GM23338 (cell line): ENCODE measurements around the gene TRH. TPM values are rescaled to one million over a fixed set of nuclear protein-coding genes. Genes with fewer than 3 reads are reported as not detected.

Experiments used
- ATAC-seq: fragments of 200-7000 bp; cut with Tn5 transposase; 3 replicates; pipeline ENCODE4 v1.9.1; 2020
- DNase-seq: peaks from one replicate; pipeline ENCODE4 v3.0.0-alpha.2; 2015; ENCODE audit warnings: low spot score
- H2AFZ ChIP-seq: fragments of 200-600 bp; sonication (generic); 2 replicates; pipeline ENCODE4 v1.8.0; 2016; ENCODE audit warnings: antibody characterized with exemption, mild to moderate bottlenecking, moderate library complexity
- H3F3A ChIP-seq: fragments of 200-600 bp; sonication (generic); replicated peaks from 2 replicates; pipeline ENCODE4 v1.8.0; 2017; ENCODE audit warnings: antibody characterized with exemption, mixed run types, low read depth
- H3K27ac ChIP-seq: fragments of 200-600 bp; sonication (generic); 2 replicates; pipeline ENCODE4 v1.6.1; 2016; ENCODE audit warnings: low read depth
- H3K27me3 ChIP-seq: fragments of 200-600 bp; sonication (generic); 2 replicates; pipeline ENCODE4 v1.8.0; 2016; ENCODE audit warnings: mild to moderate bottlenecking, mixed run types, moderate library complexity; ENCODE audit not compliant: insufficient read depth
- H3K36me3 ChIP-seq: fragments of 200-600 bp; sonication (generic); 2 replicates; pipeline ENCODE4 v1.8.0; 2016; ENCODE audit warnings: mild to moderate bottlenecking; ENCODE audit not compliant: insufficient read depth
- H3K4me1 ChIP-seq: fragments of 200-600 bp; sonication (generic); 2 replicates; pipeline ENCODE4 v1.8.0; 2016; ENCODE audit warnings: mild to moderate bottlenecking, moderate library complexity; ENCODE audit not compliant: insufficient read depth
- H3K4me2 ChIP-seq: fragments of 200-600 bp; sonication (generic); 2 replicates; pipeline ENCODE4 v1.7.1; 2017; ENCODE audit warnings: mixed run types
- H3K4me3 ChIP-seq: fragments of 200-600 bp; sonication (generic); 2 replicates; pipeline ENCODE4 v1.6.1; 2016; ENCODE audit warnings: mixed run types
- H3K79me2 ChIP-seq: fragments of 200-600 bp; sonication (generic); replicated peaks from 2 replicates; pipeline ENCODE4 v1.8.0; 2017; ENCODE audit warnings: mild to moderate bottlenecking; ENCODE audit not compliant: insufficient read depth
- H3K9me2 ChIP-seq: fragments of 200-600 bp; sonication (generic); 2 replicates; pipeline ENCODE4 v1.8.0; 2017; ENCODE audit not compliant: insufficient read depth
- H4K20me1 ChIP-seq: fragments of 200-600 bp; sonication (generic); replicated peaks from 2 replicates; pipeline ENCODE4 v1.8.0; 2017; ENCODE audit warnings: mild to moderate bottlenecking; ENCODE audit not compliant: insufficient read depth
- H3K27ac Mint-ChIP-seq: 2 replicates; pipeline ENCODE4 v1.8.0; 2020; ENCODE audit warnings: inconsistent platforms, mild to moderate bottlenecking, moderate library complexity, mixed read lengths
- H3K27me3 Mint-ChIP-seq: 3 replicates; pipeline ENCODE4 v1.8.0; 2022; ENCODE audit warnings: low read depth, mild to moderate bottlenecking, moderate library complexity, mixed read lengths, inconsistent platforms; ENCODE audit not compliant: insufficient read depth, poor library complexity
- H3K36me3 Mint-ChIP-seq: 3 replicates; pipeline ENCODE4 v1.8.0; 2021; ENCODE audit warnings: low read depth, mild to moderate bottlenecking, inconsistent platforms, moderate library complexity, mixed read lengths
- H3K4me1 Mint-ChIP-seq: 3 replicates; pipeline ENCODE4 v1.8.0; 2020; ENCODE audit warnings: mild to moderate bottlenecking, inconsistent platforms, mixed read lengths
- H3K4me3 Mint-ChIP-seq: 3 replicates; pipeline ENCODE4 v1.8.0; 2021; ENCODE audit warnings: moderate library complexity, mild to moderate bottlenecking, inconsistent platforms, mixed read lengths
- H3K9me3 Mint-ChIP-seq: 3 replicates; pipeline ENCODE4 v1.8.0; 2020; ENCODE audit warnings: moderate library complexity, mild to moderate bottlenecking, inconsistent platforms, mixed read lengths
- CREB1 ChIP-seq: fragments of 250-450 bp; sonication (Bioruptor Pico); IDR thresholded peaks from 2 replicates; pipeline ENCODE4 v1.5.0; 2020; ENCODE audit warnings: low read depth, mild to moderate bottlenecking, moderate library complexity
- EZH2phosphoT487 ChIP-seq: fragments of 200-600 bp; sonication (generic); IDR thresholded peaks from one replicate; pipeline ENCODE4 v1.8.1; 2018; ENCODE audit warnings: antibody characterized with exemption; ENCODE audit not compliant: unreplicated experiment
- JUNB ChIP-seq: IDR thresholded peaks from one replicate; pipeline ENCODE4 v1.6.1; 2016; ENCODE audit warnings: antibody characterized with exemption; ENCODE audit not compliant: unreplicated experiment
- NANOG ChIP-seq: IDR thresholded peaks from 2 replicates; pipeline ENCODE4 v1.6.1; 2016; ENCODE audit warnings: antibody characterized with exemption, borderline replicate concordance
- POLR2AphosphoS5 ChIP-seq: IDR thresholded peaks from 2 replicates; pipeline ENCODE4 v1.6.1; 2016; ENCODE audit warnings: antibody characterized with exemption, low read depth
- STAT1 ChIP-seq: IDR thresholded peaks from one replicate; pipeline ENCODE4 v1.6.1; 2016; ENCODE audit warnings: antibody characterized with exemption; ENCODE audit not compliant: unreplicated experiment
- ZNF114 ChIP-seq: fragments of 250-450 bp; sonication (Bioruptor Pico); IDR thresholded peaks from 2 replicates; pipeline ENCODE4 v1.5.0; 2020; ENCODE audit warnings: mild to moderate bottlenecking, moderate library complexity
- polyA plus RNA-seq: library from polyadenylated mRNA; unstranded; fragments of >200 nt; fragmentation: Nextera tagmentation; extraction: Ambion mirVana; gene quantifications from 2 replicates; pipeline ENCODE4 v1.2.1, GENCODE V29; 2016
- total RNA-seq: library from RNA; depleted of rRNA; stranded (reverse); fragments of >200 nt; shearing (Covaris generic); gene quantifications from 2 replicates; pipeline ENCODE4 v1.2.3, GENCODE V29; 2014
- TF ChIP-seq, protein P1 (sequence below), 2 experiments: fragments of 200-600 bp in 1 of 2; sonication (generic) in 1 of 2; conservative IDR thresholded peaks; 2 replicates each; pipeline versions ENCODE4 v1.5.1 to v1.6.1; 2016 to 2017; ENCODE audit warnings: antibody characterized with exemption in 2 of 2, low read depth in 2 of 2, mild to moderate bottlenecking in 2 of 2, moderate library complexity in 1 of 2
- TF ChIP-seq, protein P2 (sequence below): fragments of 250-450 bp; sonication (Bioruptor Pico); IDR thresholded peaks from 2 replicates; pipeline ENCODE4 v1.5.0; 2020; ENCODE audit warnings: mild to moderate bottlenecking, moderate library complexity

The TRH gene
- total and polyA plus RNA-seq, 2 experiments from 2014 or later = 0.28 TPM; not detected in 1

DNA sequence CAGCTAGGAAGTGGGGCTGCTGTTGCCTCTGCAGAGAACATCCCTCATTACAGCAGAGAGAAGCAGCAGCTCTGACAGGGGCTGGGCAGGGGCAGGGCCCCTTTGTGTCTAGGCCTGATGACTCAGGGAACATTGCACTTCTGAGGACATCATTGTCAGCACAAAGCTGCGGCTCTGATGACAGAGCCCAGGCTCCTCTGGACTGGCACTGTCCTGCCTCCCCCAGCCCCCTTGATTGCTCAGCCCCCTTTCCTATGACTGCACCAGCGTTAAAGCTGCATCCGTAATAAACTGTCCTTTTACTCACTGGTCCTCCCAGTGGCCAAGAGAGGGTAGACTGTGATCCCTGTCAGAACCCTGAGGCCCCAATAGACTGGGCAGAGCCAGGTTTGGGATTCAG, 18.3 kb downstream of the TRH start:
- DNase-seq = peak; percentile 64
- peak; percentile 97 for ATAC-seq

DNA sequence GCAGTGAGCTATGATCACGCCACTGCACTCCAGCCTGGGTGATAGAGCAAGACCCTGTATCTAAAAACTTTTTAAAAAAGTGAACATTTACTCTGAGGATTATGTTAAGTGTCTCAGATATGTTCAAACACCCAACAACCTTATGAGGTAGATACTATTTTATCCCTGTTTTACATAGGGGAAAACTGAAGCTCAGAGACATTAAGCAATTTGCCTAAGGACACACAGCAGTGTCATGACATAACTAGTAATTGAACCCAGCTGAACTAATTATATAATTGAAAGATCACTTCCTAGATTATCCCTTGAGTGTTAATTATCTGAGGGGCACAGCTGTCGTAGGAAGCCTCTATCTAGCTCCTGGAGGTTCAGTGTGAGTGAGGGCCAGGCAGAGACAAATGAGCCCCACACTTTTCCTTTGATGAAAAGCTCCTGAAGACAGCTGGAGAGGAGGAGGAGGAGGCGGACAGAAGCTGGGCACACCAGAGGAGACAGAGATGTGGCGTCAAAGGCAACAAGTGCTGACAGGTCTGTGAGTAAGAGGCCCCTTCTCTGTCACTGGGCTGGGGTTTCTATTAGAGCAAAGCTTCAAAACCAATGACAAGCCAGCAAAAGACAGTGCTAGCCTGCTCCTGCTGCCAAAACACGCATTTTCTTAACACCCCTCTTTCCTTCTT, 20.5 kb downstream of the TRH start:
- Histone ChIP-seq H2AFZ (no peak overlapping the region), H3K36me3 (no peaks in the 10 kb centered on the region), H3K4me1 (no peaks in the 10 kb centered on the region; the same call in 1 of the 2 replicates), H4K20me1 (no peaks in the 10 kb centered on the region), H3K27ac (no peak overlapping the region), H3K4me3 (no peak overlapping the region), H3K79me2 (no peaks in the 10 kb centered on the region), H3K27me3 (peaks cover 3% of the 10 kb centered on the region; the same call in 1 of the 2 replicates), H3K4me2 (no peak overlapping the region), H3K9me2 (no peaks in the 10 kb centered on the region), H3F3A (no peaks in the 10 kb centered on the region)
- ATAC-seq = no peak
- Mint-ChIP-seq H3K4me1 (peaks cover 5% of the 10 kb centered on the region; the same call in 1 of the 3 replicates), H3K27ac (no peak overlapping the region), H3K9me3 (no peaks in the 10 kb centered on the region), H3K36me3 (no peaks in the 10 kb centered on the region), H3K4me3 (no peak overlapping the region), H3K27me3 (peaks cover 13% of the 10 kb centered on the region)
- DNase-seq = no peak
- TF ChIP-seq, protein P1, sequence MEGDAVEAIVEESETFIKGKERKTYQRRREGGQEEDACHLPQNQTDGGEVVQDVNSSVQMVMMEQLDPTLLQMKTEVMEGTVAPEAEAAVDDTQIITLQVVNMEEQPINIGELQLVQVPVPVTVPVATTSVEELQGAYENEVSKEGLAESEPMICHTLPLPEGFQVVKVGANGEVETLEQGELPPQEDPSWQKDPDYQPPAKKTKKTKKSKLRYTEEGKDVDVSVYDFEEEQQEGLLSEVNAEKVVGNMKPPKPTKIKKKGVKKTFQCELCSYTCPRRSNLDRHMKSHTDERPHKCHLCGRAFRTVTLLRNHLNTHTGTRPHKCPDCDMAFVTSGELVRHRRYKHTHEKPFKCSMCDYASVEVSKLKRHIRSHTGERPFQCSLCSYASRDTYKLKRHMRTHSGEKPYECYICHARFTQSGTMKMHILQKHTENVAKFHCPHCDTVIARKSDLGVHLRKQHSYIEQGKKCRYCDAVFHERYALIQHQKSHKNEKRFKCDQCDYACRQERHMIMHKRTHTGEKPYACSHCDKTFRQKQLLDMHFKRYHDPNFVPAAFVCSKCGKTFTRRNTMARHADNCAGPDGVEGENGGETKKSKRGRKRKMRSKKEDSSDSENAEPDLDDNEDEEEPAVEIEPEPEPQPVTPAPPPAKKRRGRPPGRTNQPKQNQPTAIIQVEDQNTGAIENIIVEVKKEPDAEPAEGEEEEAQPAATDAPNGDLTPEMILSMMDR (conservative IDR thresholded peaks at IDR 0.05; ENCODE audit: low read depth in 2 of 2) = no peak
- no peak for TF ChIP-seq POLR2AphosphoS5
- TF ChIP-seq, protein P2, sequence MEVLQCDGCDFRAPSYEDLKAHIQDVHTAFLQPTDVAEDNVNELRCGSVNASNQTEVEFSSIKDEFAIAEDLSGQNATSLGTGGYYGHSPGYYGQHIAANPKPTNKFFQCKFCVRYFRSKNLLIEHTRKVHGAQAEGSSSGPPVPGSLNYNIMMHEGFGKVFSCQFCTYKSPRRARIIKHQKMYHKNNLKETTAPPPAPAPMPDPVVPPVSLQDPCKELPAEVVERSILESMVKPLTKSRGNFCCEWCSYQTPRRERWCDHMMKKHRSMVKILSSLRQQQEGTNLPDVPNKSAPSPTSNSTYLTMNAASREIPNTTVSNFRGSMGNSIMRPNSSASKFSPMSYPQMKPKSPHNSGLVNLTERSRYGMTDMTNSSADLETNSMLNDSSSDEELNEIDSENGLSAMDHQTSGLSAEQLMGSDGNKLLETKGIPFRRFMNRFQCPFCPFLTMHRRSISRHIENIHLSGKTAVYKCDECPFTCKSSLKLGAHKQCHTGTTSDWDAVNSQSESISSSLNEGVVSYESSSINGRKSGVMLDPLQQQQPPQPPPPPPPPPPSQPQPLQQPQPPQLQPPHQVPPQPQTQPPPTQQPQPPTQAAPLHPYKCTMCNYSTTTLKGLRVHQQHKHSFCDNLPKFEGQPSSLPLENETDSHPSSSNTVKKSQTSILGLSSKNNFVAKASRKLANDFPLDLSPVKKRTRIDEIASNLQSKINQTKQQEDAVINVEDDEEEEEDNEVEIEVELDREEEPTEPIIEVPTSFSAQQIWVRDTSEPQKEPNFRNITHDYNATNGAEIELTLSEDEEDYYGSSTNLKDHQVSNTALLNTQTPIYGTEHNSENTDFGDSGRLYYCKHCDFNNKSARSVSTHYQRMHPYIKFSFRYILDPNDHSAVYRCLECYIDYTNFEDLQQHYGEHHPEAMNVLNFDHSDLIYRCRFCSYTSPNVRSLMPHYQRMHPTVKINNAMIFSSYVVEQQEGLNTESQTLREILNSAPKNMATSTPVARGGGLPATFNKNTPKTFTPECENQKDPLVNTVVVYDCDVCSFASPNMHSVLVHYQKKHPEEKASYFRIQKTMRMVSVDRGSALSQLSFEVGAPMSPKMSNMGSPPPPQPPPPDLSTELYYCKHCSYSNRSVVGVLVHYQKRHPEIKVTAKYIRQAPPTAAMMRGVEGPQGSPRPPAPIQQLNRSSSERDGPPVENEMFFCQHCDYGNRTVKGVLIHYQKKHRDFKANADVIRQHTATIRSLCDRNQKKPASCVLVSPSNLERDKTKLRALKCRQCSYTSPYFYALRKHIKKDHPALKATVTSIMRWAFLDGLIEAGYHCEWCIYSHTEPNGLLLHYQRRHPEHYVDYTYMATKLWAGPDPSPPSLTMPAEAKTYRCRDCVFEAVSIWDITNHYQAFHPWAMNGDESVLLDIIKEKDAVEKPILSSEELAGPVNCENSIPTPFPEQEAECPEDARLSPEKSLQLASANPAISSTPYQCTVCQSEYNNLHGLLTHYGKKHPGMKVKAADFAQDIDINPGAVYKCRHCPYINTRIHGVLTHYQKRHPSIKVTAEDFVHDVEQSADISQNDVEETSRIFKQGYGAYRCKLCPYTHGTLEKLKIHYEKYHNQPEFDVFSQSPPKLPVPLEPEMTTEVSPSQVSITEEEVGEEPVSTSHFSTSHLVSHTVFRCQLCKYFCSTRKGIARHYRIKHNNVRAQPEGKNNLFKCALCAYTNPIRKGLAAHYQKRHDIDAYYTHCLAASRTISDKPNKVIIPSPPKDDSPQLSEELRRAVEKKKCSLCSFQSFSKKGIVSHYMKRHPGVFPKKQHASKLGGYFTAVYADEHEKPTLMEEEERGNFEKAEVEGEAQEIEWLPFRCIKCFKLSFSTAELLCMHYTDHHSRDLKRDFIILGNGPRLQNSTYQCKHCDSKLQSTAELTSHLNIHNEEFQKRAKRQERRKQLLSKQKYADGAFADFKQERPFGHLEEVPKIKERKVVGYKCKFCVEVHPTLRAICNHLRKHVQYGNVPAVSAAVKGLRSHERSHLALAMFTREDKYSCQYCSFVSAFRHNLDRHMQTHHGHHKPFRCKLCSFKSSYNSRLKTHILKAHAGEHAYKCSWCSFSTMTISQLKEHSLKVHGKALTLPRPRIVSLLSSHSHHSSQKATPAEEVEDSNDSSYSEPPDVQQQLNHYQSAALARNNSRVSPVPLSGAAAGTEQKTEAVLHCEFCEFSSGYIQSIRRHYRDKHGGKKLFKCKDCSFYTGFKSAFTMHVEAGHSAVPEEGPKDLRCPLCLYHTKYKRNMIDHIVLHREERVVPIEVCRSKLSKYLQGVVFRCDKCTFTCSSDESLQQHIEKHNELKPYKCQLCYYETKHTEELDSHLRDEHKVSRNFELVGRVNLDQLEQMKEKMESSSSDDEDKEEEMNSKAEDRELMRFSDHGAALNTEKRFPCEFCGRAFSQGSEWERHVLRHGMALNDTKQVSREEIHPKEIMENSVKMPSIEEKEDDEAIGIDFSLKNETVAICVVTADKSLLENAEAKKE (CRISPR knock-in tag) = no peak
- TF ChIP-seq NANOG = no peak
- TF ChIP-seq EZH2phosphoT487 = no peak
- TF ChIP-seq JUNB = no peak
- no peak for TF ChIP-seq STAT1
- no peak for TF ChIP-seq ZNF114 (CRISPR knock-in tag)
- TF ChIP-seq CREB1 (CRISPR knock-in tag) = no peak

More for the DNA sequence above, 18.3 kb downstream of the TRH start:
- Histone ChIP-seq H3K4me1 (no peaks in the 10 kb centered on the region; the same call in 1 of the 2 replicates), H3K27me3 (no peaks in the 10 kb centered on the region), H3K36me3 (no peaks in the 10 kb centered on the region), H3K4me2 (no peak overlapping the region), H3K27ac (no peak overlapping the region), H3K4me3 (no peak overlapping the region), H2AFZ (no peak overlapping the region), H3K9me2 (no peaks in the 10 kb centered on the region), H4K20me1 (no peaks in the 10 kb centered on the region), H3K79me2 (no peaks in the 10 kb centered on the region), H3F3A (no peaks in the 10 kb centered on the region)
- TF ChIP-seq NANOG = no peak
- TF ChIP-seq, protein P1 (conservative IDR thresholded peaks at IDR 0.05; ENCODE audit: low read depth in 2 of 2) = peak; percentile 49 to 57
- peaks cover 9% of the 10 kb centered on the region for H3K4me1 Mint-ChIP-seq
- H3K27ac Mint-ChIP-seq = no peak overlapping the region
- H3K36me3 Mint-ChIP-seq = no peaks in the 10 kb centered on the region
- H3K4me3 Mint-ChIP-seq = no peak overlapping the region
- peaks cover 14% of the 10 kb centered on the region for H3K27me3 Mint-ChIP-seq
- no peaks in the 10 kb centered on the region for H3K9me3 Mint-ChIP-seq
